NOMO-1 (cell line): Measurements from ENCODE around the gene C1orf146.
A peak's percentile ranks its signal among the peaks of the same experiment; 100 is the strongest.
"Not testable (repeated sequence)": the region's sequence is repeated elsewhere in the genome, so short reads cannot be mapped to it uniquely, and the experiment has no call there.

Experiments
- DNase-seq, 2 experiments: peaks; one replicate each; lab custom pipeline; 2025; ENCODE audit not compliant: unreplicated experiment in 2 of 2; lab: John Stamatoyannopoulos, UW

C1orf146 gene

DNA sequence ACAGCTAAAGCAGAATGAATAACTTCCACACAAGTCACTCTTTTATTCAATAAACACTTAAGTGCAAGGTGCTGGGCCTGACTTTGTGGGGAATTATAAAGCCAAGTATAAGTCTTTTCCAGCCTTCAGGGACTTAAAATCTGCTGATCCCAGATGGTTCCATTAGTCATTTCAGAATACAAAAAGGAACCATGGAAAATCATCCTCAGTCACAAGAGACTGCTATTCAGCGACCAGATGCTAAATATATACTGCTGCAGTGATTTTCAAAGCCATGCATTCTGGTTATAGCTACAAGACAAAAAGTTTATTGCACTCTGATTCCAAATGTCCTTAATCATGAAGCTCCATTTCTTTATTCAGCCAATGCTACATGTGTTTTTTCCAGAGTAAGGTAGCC lies 55.3 kb downstream of the C1orf146 start:
- no peak for DNase-seq

- no peak for DNase-seq
Measured at GRCh38 chr1:92274939-92275338, 57.2 kb downstream of the C1orf146 start.

DNA sequence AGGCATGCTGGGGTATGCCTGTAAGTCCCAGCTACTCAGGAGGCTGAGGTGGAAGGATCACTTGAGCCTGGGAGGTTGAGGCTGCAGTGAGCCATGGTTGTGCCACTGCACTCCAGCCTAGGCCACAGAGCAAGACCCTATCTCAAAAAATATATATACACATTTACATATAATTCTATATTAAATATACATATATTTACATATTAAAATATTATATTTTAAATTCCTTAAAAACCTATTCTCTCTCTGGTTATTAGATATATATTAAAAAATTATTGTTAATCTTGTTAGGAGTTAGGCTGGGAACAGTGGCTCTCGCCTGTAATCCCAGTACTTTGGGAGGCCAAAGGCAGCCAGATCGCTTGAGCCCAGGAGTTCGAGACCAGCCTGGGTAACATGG lies 58.4 kb downstream of the C1orf146 start:
- DNase-seq: no peak

GRCh38 chr1:92277105-92277723 lies 59.5 kb downstream of the C1orf146 start:
- no peak for DNase-seq

GRCh38 chr1:92279781-92280180 lies 62.1 kb downstream of the C1orf146 start:
- DNase-seq: not testable (repeated sequence)

DNA sequence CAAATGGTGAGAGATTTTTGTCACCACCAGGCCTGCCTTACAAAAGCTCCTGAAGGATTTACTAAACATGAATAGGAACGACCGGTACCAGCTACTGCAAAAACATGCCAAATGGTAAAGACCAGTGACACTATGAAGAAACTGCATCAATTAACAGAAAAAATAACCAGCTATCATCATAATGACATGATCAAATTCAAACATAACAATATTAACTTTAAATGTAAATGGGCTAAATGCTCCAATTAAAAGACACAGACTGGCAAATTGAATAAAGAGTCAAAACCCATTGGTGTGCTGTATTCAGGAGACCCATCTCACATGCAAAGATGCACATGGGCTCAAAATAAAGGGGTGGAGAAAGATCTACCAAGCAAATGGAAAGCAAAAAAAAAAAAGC lies 63.7 kb downstream of the C1orf146 start:
- DNase-seq: not testable (repeated sequence)

- DNase-seq: peak in 1 of 2 experiments; percentile 56
Measured at GRCh38 chr1:92291372-92291999, 73.8 kb downstream of the C1orf146 start.
